Adipose tissue (tissue), 3 donors: ENCODE measurements around the gene SET. TPM values are rescaled to one million over a fixed set of nuclear protein-coding genes. Genes with fewer than 3 reads are reported as not detected.

Experiments
- H3K27ac ChIP-seq: one replicate; pipeline ENCODE4 v1.5.1; 2013; ENCODE audit warnings: low read depth, low read length
- WGBS, 3 donors: extraction: QIAGEN DNeasy Blood & Tissue Kit; methylation state at CpG; one replicate each; pipeline ENCODE4 v1.1.7; 2013; 5-methylcytosine and 5-hydroxymethylcytosine counted together
- polyA plus RNA-seq, 3 donors: library from polyadenylated mRNA; stranded (reverse); fragments of 200-250 nt; gene quantifications; one replicate each; pipeline ENCODE4 v1.2.3, GENCODE V29; 2013
- donor health status: healthy with polysubstance abuse.
- donor health status: Bipolar disorder and iron deficiency.
- donor health status: healthy.

Gene SET
- polyA plus RNA-seq, 3 donors = 85.2 to 179 (median 111) TPM

- no peak overlapping the region for H3K27ac ChIP-seq
- 90 to 94% (median 91%) methylated on average over 36 of the region's 36 CpGs for WGBS, 3 donors
Observed at GRCh38 chr9:128705051-128705965, 16.3 kb downstream of the SET start.

- H3K27ac ChIP-seq = no peak overlapping the region
- 84 to 93% (median 85%) methylated on average over 1 of the region's 1 CpG for WGBS, 3 donors
Observed at GRCh38 chr9:128706045-128706444, 17.0 kb downstream of the SET start.

GRCh38 chr9:128706671-128707381, 17.8 kb downstream of the SET start:
- WGBS, 3 donors = 82 to 86% (median 82%) methylated on average over 22 to 23 of the region's 23 CpGs
- no peak overlapping the region for H3K27ac ChIP-seq

GRCh38 chr9:128707446-128707845, 18.4 kb downstream of the SET start:
- 91 to 97% (median 93%) methylated on average over 8 of the region's 8 CpGs for WGBS, 3 donors
- H3K27ac ChIP-seq = no peak overlapping the region

GRCh38 chr9:128712451-128713410, 23.7 kb downstream of the SET start:
- H3K27ac ChIP-seq = no peak overlapping the region
- WGBS, 3 donors = 92 to 94% (median 93%) methylated on average over 26 of the region's 26 CpGs

GRCh38 chr9:128713411-128713780, 24.4 kb downstream of the SET start:
- 91 to 94% (median 94%) methylated on average over 13 of the region's 13 CpGs for WGBS, 3 donors
- no peak overlapping the region for H3K27ac ChIP-seq

- H3K27ac ChIP-seq = no peak overlapping the region
- 96 to 97% (median 97%) methylated on average over 15 to 19 of the region's 19 CpGs for WGBS, 3 donors
Observed at GRCh38 chr9:128713941-128714573, 25.0 kb downstream of the SET start.

GRCh38 chr9:128714586-128715435, 25.8 kb downstream of the SET start:
- no peak overlapping the region for H3K27ac ChIP-seq
- WGBS, 3 donors = 88 to 93% (median 91%) methylated on average over 22 to 24 of the region's 24 CpGs

GRCh38 chr9:128715436-128715750, 26.4 kb downstream of the SET start:
- WGBS, 3 donors = 91 to 93% (median 92%) methylated on average over 6 of the region's 6 CpGs

GRCh38 chr9:128716581-128717254, 27.7 kb downstream of the SET start:
- 83 to 91% (median 89%) methylated on average over 7 of the region's 7 CpGs for WGBS, 3 donors
- H3K27ac ChIP-seq = no peak overlapping the region

More at GRCh38 chr9:128715436-128715750, 26.4 kb downstream of the SET start:
- no peak overlapping the region for H3K27ac ChIP-seq

- H3K27ac ChIP-seq = no peak overlapping the region
- WGBS, 3 donors = 60 to 93% (median 90%) methylated on average over 8 of the region's 8 CpGs
Observed at GRCh38 chr9:128718047-128718446, 29.0 kb downstream of the SET start.

- 32 to 91% (median 89%) methylated on average over 5 of the region's 5 CpGs for WGBS, 3 donors
- no peak overlapping the region for H3K27ac ChIP-seq
Observed at GRCh38 chr9:128718475-128718874, 29.5 kb downstream of the SET start.

GRCh38 chr9:128719919-128720605, 31.0 kb downstream of the SET start:
- 91 to 94% (median 93%) methylated on average over 28 to 30 of the region's 30 CpGs for WGBS, 3 donors
- no peak overlapping the region for H3K27ac ChIP-seq

- H3K27ac ChIP-seq = no peak overlapping the region
- WGBS, 3 donors = 87 to 96% (median 92%) methylated on average over 19 to 22 of the region's 22 CpGs
Observed at GRCh38 chr9:128720841-128721486, 31.9 kb downstream of the SET start.

GRCh38 chr9:128721487-128722010, 32.5 kb downstream of the SET start:
- WGBS, 3 donors = 88 to 93% (median 92%) methylated on average over 12 to 18 of the region's 18 CpGs
- no peak overlapping the region for H3K27ac ChIP-seq
